Skin epidermis (tissue), 12 donors: ENCODE results near the gene TEX22.

ENCODE experiments used
- H3K27ac ChIP-seq, 21 experiments: fragments of 200-600 bp; sonication (generic) in 11 of 21; one replicate each; pipeline ENCODE4 v1.5.0; 2020; ENCODE audit warnings: mild to moderate bottlenecking in 3 of 21, inconsistent platforms in 2 of 21, moderate library complexity in 2 of 21
- H3K4me3 ChIP-seq, 7 experiments: fragments of 200-600 bp; sonication (generic) in 2 of 7; one replicate each; pipeline ENCODE4 v1.5.0; 2020; ENCODE audit warnings: inconsistent platforms in 2 of 7, mild to moderate bottlenecking in 2 of 7, moderate library complexity in 1 of 7

Gene TEX22

GRCh38 chr14:105447651-105448640, 49.6 kb downstream of the TEX22 start:
- Histone ChIP-seq H3K27ac (peak overlapping the region in 5 of 21 experiments; percentile 12 to 36 (median 28)), H3K4me3 (no peak overlapping the region)

- Histone ChIP-seq H3K4me3 (no peak overlapping the region), H3K27ac (peak overlapping the region in 5 of 21 experiments; percentile 12 to 36 (median 28))
These were observed 50.4 kb downstream of the TEX22 start for GRCh38 chr14:105448706-105449111.

GRCh38 chr14:105449276-105450122, 51.2 kb downstream of the TEX22 start:
- H3K4me3 ChIP-seq: no peak overlapping the region
- peak overlapping the region in 2 of 21 experiments; percentile 28 to 33 for H3K27ac ChIP-seq

- Histone ChIP-seq H3K27ac (no peak overlapping the region), H3K4me3 (no peak overlapping the region)
These were observed 51.8 kb downstream of the TEX22 start for GRCh38 chr14:105450123-105450505.

- no peak overlapping the region for H3K4me3 ChIP-seq
- H3K27ac ChIP-seq: no peak overlapping the region
These were observed 52.8 kb downstream of the TEX22 start for GRCh38 chr14:105450864-105451720.

- H3K27ac ChIP-seq: no peak overlapping the region
- no peak overlapping the region for H3K4me3 ChIP-seq
These were observed 54.6 kb downstream of the TEX22 start for GRCh38 chr14:105452963-105453362.

GRCh38 chr14:105453847-105454246, 55.5 kb downstream of the TEX22 start:
- H3K4me3 ChIP-seq: no peak overlapping the region

GRCh38 chr14:105455086-105455640, 56.8 kb downstream of the TEX22 start:
- H3K4me3 ChIP-seq: no peak overlapping the region
- H3K27ac ChIP-seq: no peak overlapping the region

More at GRCh38 chr14:105453847-105454246, 55.5 kb downstream of the TEX22 start:
- no peak overlapping the region for H3K27ac ChIP-seq

GRCh38 chr14:105455766-105456660, 57.7 kb downstream of the TEX22 start:
- Histone ChIP-seq H3K4me3 (no peak overlapping the region), H3K27ac (no peak overlapping the region)

- Histone ChIP-seq H3K4me3 (no peak overlapping the region), H3K27ac (no peak overlapping the region)
These were observed 58.6 kb downstream of the TEX22 start for GRCh38 chr14:105456736-105457617.

- H3K4me3 ChIP-seq: no peak overlapping the region
- H3K27ac ChIP-seq: no peak overlapping the region
These were observed 59.7 kb downstream of the TEX22 start for GRCh38 chr14:105458010-105458409.

- H3K27ac ChIP-seq: no peak overlapping the region
- H3K4me3 ChIP-seq: no peak overlapping the region
These were observed 60.2 kb downstream of the TEX22 start for GRCh38 chr14:105458571-105458970.

GRCh38 chr14:105460116-105460515, 61.8 kb downstream of the TEX22 start:
- Histone ChIP-seq H3K4me3 (no peak overlapping the region), H3K27ac (no peak overlapping the region)

- Histone ChIP-seq H3K27ac (no peak overlapping the region), H3K4me3 (no peak overlapping the region)
These were observed 62.3 kb downstream of the TEX22 start for GRCh38 chr14:105460616-105461015.

- Histone ChIP-seq H3K4me3 (no peak overlapping the region), H3K27ac (no peak overlapping the region)
These were observed 63.6 kb downstream of the TEX22 start for GRCh38 chr14:105461903-105462302.
